Fibroblast of lung (primary cell): ENCODE measurements around the gene EXOC6B.

Source experiments
- CTCF ChIP-seq, 2 donors: IDR thresholded peaks in 1 of 2; conservative IDR thresholded peaks in 1 of 2; 1 replicate in 1 of 2; 2 replicates in 1 of 2; pipeline ENCODE4 v1.5.1; 2011 to 2012; ENCODE audit warnings: low read length in 2 of 2, control low read depth in 1 of 2, inconsistent platforms in 1 of 2, low read depth in 1 of 2, mild to moderate bottlenecking in 1 of 2
- EZH2 ChIP-seq: IDR thresholded peaks from 2 replicates; pipeline ENCODE4 v1.5.1; 2012; ENCODE audit warnings: low read length, control low read depth, mild to moderate bottlenecking; ENCODE audit errors: missing control alignments

DNA sequence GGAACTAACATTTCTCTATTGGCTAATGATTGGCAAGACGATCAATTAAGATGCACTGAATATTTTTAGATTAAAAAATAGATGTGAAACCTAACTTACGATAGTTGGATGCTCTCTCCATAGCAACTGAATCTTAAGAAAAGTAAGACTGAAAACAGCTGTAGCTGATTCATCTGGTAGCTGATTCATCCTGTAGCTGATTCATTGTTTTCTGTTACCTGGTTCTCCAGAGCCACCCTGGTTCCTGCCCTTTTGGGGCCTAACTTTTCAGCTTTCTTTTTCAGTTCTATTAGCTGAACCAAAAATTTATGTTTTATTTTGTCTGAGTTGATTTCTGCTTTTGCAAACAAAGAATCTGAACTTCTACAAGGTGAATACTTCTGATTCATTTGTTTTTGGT lies 38.7 kb upstream of the EXOC6B start:
- TF ChIP-seq CTCF (conservative IDR thresholded peaks at IDR 0.05 in 1 of 2, IDR thresholded peaks at IDR 0.05 in 1 of 2; ENCODE audit: low read depth in 1 of 2, low read length in 2 of 2) (no peak), EZH2 (no peak)
